Rectal smooth muscle tissue (tissue), 1 donor: ENCODE measurements around the gene B2M.
A peak's percentile ranks its signal among the peaks of the same experiment; 100 is the strongest.

Experiments
- H3K27ac ChIP-seq: one replicate; pipeline ENCODE4 v1.7.0; 2013; ENCODE audit warnings: low read depth, low read length, inconsistent platforms
- H3K27me3 ChIP-seq: one replicate; pipeline ENCODE4 v1.7.0; 2013; ENCODE audit warnings: low read length; ENCODE audit not compliant: control insufficient read depth, insufficient read depth
- H3K36me3 ChIP-seq: one replicate; pipeline ENCODE4 v1.7.0; 2013; ENCODE audit warnings: low read length; ENCODE audit not compliant: control insufficient read depth, insufficient read depth
- H3K4me1 ChIP-seq: one replicate; pipeline ENCODE4 v1.7.0; 2013; ENCODE audit warnings: low read length; ENCODE audit not compliant: control insufficient read depth, insufficient read depth
- H3K4me3 ChIP-seq: one replicate; pipeline ENCODE4 v1.7.0; 2013; ENCODE audit warnings: low read length
- H3K9ac ChIP-seq: one replicate; pipeline ENCODE4 v1.7.0; 2013; ENCODE audit warnings: low read length

The B2M gene

DNA sequence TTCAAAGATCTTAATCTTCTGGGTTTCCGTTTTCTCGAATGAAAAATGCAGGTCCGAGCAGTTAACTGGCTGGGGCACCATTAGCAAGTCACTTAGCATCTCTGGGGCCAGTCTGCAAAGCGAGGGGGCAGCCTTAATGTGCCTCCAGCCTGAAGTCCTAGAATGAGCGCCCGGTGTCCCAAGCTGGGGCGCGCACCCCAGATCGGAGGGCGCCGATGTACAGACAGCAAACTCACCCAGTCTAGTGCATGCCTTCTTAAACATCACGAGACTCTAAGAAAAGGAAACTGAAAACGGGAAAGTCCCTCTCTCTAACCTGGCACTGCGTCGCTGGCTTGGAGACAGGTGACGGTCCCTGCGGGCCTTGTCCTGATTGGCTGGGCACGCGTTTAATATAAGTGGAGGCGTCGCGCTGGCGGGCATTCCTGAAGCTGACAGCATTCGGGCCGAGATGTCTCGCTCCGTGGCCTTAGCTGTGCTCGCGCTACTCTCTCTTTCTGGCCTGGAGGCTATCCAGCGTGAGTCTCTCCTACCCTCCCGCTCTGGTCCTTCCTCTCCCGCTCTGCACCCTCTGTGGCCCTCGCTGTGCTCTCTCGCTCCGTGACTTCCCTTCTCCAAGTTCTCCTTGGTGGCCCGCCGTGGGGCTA is at the start of gene B2M, which contains the start of gene PATL2:
B2M (plus strand) TSS at position 422 of the 647 bp plus-strand sequence; CDS start at position 452, 30 bp downstream.
PATL2 (minus strand) TSS at position 228 of the 647 bp plus-strand sequence. CDS start 34,833 bp downstream, outside the sequence.
- peak within 1 kb of the TSS; percentile 99 for H3K27ac ChIP-seq
- H3K9ac ChIP-seq = peak within 1 kb of the TSS; percentile 100
- H3K4me3 ChIP-seq = peak within 1 kb of the TSS; percentile 100
- H3K27me3 ChIP-seq = no peaks in the 10 kb centered on the region
- peaks cover 4% of the 10 kb centered on the region for H3K4me1 ChIP-seq
- H3K36me3 ChIP-seq = peaks cover 12% of the 10 kb centered on the region

DNA sequence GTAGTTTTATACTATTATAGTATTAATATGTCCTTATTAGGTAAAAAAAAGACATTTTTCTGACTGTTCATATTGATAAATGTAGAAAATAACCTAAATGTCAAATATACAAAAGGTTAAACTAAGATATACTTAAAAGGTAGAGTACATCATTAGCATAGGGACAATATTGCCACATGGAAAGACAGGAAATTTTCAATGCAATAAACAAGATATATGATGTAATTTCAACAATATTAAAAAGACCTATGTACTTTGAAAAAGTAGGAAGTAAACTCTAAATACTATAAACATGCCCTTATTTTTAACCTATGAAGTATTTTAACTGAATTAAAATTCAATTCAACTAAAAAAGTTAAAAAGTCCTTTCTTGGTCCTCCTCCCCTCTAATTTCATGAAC is 49.7 kb upstream of the B2M start:
- Histone ChIP-seq H3K9ac (no peak overlapping the region), H3K27me3 (no peaks in the 10 kb centered on the region), H3K36me3 (peaks cover 3% of the 10 kb centered on the region), H3K27ac (no peak overlapping the region), H3K4me3 (no peak overlapping the region), H3K4me1 (peaks cover 8% of the 10 kb centered on the region)

DNA sequence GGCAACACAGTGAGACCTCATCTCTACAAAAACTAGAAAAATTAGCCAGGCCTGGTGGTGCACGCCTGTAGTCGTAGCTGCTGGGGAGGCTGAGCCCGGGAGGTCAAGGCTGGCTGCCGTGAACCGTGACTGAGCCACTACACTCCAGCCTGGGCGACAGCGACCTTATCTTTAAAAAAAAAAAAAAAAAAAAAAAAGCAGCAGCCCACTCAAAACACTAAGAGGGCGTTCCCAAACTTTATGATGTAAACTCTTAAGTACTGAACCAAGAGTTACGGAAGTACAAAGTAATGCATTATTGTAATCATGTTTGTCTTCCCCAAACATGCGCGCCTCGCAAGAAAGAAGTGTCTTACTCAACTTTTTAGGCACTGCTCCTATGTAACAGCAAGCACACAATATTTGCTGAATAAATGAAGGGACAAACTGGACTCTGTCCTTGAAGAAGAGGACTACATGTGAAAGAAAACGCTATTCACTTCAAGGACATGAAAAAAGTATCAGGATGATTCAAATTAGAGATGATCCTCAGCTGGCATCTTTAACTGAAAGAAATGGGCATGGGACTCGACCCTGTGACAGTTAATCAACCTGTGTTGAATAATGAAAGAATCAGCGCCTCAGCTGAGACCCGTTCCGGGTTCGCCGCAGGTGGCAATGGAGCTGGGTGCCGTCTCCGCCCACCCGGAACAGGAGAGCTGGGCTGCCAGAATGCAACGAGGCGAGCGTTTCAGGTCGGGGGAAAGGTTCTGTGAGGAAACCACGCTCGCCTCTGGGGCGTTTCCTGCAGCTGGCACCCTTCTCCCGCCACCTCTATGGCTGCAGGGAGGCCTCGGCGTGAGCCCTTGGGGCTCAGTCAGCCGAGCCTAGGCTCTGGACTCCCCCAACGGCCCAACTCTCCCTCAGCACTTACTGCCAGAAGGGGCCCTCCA is 48.6 kb upstream of the B2M start:
- Histone ChIP-seq H3K27me3 (no peaks in the 10 kb centered on the region), H3K27ac (peak overlapping the region; percentile 92), H3K4me1 (peaks cover 8% of the 10 kb centered on the region), H3K36me3 (no peaks in the 10 kb centered on the region), H3K4me3 (peak overlapping the region; percentile 79), H3K9ac (peak overlapping the region; percentile 88)

- Histone ChIP-seq H3K36me3 (no peaks in the 10 kb centered on the region), H3K27ac (peak within 1 kb of the TSS; percentile 94), H3K4me3 (peak within 1 kb of the TSS; percentile 79), H3K9ac (peak within 1 kb of the TSS; percentile 88), H3K27me3 (no peaks in the 10 kb centered on the region), H3K4me1 (peaks cover 8% of the 10 kb centered on the region)
Measured at GRCh38 chr15:44663410-44664308, 47.7 kb upstream of the B2M start, which contains the start of gene SPG11. TSS of gene SPG11 (minus strand) at chr15:44663662. CDS start at chr15:44663647, 15 bp downstream.

GRCh38 chr15:44666210-44667038 is 44.9 kb upstream of the B2M start:
- Histone ChIP-seq H3K4me3 (no peak overlapping the region), H3K9ac (no peak overlapping the region), H3K27ac (no peak overlapping the region), H3K27me3 (no peaks in the 10 kb centered on the region), H3K4me1 (peaks cover 8% of the 10 kb centered on the region), H3K36me3 (no peaks in the 10 kb centered on the region)

GRCh38 chr15:44667039-44667360 is 44.3 kb upstream of the B2M start:
- H3K4me1 ChIP-seq = peaks cover 8% of the 10 kb centered on the region
- no peaks in the 10 kb centered on the region for H3K27me3 ChIP-seq
- no peaks in the 10 kb centered on the region for H3K36me3 ChIP-seq
- H3K4me3 ChIP-seq = no peak overlapping the region
- H3K27ac ChIP-seq = no peak overlapping the region
- H3K9ac ChIP-seq = no peak overlapping the region

DNA sequence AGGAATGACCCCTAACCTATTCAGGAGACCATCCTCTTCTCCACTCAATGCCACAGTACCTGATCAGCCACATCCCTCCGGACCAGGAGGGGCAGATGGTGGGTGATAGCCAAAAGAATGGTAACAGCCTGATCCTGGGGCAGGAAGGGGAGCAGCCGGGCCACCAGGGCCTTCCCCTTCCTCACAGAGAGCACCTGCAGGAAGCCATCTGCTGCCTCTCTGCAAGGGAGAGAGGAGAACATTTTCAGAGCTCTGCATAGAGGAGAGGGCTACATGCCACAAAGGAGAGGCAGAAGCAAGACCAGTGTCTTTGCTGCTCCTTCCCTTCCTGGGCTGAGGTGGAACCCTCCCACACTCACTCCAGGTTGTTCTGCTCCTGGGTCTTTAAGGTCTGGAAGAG is 42.4 kb upstream of the B2M start:
- Histone ChIP-seq H3K4me1 (peaks cover under 1% of the 10 kb centered on the region), H3K36me3 (no peaks in the 10 kb centered on the region), H3K9ac (no peak overlapping the region)

DNA sequence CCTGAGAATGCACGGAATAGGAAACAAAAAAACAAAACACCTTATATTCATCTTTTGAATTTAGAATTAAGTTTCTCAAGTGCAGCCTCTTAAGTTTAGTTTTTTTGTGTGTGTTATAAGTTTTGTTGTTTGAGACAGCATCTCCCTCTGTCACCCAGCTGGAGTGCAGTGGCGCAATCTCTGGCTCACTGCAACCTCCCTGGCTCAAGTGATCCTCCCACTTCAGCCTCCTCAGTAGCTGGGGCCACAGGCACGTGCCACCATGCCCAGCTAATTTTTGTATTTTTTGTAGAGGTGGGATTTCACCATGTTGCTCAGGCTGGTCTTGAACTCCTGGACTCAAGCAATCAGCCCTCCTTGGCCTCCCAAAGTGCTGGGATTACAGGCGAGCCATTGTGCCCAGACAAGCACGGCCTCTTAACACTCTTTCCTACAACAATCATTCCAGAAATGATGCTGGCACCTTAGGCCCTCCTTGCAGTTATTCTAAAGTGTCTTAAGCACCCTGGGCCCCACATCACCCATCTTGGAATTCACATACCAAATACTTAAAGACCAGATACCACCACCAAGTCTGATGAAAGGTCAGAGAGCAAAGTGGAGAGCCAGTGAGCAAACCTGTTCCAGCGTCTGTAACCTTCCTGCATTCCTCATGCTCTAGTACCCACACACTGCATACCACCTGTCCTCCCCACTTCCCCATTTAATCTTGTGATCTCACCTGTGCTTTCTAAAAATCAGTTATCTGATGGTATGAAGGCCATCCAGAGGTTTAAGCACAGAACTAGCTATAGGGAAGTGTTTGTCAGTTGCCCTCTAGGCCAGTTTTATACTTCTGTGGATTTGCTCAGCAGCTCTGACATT is 41.0 kb upstream of the B2M start:
- Histone ChIP-seq H3K4me1 (no peaks in the 10 kb centered on the region), H3K9ac (no peak overlapping the region), H3K36me3 (no peaks in the 10 kb centered on the region), H3K4me3 (no peak overlapping the region), H3K27ac (no peak overlapping the region), H3K27me3 (no peaks in the 10 kb centered on the region)

More for the DNA sequence above, 42.4 kb upstream of the B2M start:
- H3K27ac ChIP-seq = no peak overlapping the region
- H3K27me3 ChIP-seq = no peaks in the 10 kb centered on the region
- no peak overlapping the region for H3K4me3 ChIP-seq

- Histone ChIP-seq H3K36me3 (no peaks in the 10 kb centered on the region), H3K27ac (no peak overlapping the region), H3K27me3 (no peaks in the 10 kb centered on the region), H3K4me1 (no peaks in the 10 kb centered on the region), H3K4me3 (no peak overlapping the region), H3K9ac (no peak overlapping the region)
Measured at GRCh38 chr15:44673639-44674038, 37.7 kb upstream of the B2M start.

GRCh38 chr15:44675911-44676310 is 35.4 kb upstream of the B2M start:
- Histone ChIP-seq H3K27me3 (no peaks in the 10 kb centered on the region), H3K36me3 (no peaks in the 10 kb centered on the region), H3K4me1 (no peaks in the 10 kb centered on the region), H3K9ac (no peak overlapping the region), H3K27ac (no peak overlapping the region), H3K4me3 (no peak overlapping the region)

DNA sequence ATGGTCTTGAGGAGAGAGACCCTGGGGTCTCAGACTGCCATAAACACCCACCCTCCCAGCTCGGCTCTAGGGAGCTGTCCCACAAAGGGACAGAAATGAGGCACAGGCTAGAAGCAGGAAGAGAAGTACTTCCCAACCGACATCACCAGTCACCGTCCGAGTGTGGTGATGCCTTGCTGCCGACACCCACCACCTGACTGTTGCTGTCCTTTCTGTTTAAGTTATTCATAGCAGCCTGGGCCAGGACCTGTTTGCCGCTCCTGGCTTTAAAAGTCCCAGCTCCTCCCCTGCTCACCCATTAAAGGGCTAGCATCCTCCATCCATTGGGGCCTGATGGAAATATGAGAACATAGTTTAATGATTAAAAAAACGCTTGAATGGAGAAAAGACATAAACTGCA is 34.6 kb upstream of the B2M start:
- Histone ChIP-seq H3K36me3 (no peaks in the 10 kb centered on the region), H3K27me3 (no peaks in the 10 kb centered on the region), H3K4me1 (no peaks in the 10 kb centered on the region), H3K4me3 (no peak overlapping the region), H3K27ac (no peak overlapping the region), H3K9ac (no peak overlapping the region)
